ENCODE measurements around the gene MEIS2. TPM values are rescaled to one million over a fixed set of nuclear protein-coding genes. Genes with fewer than 3 reads are reported as not detected.

The MEIS2 gene
- polyA plus RNA-seq, 2 of the 4 experiments (the other 2 are of a cell fraction), result 7.3 to 11.1 TPM

- H3K4me3 ChIP-seq, result no peak overlapping the region
- DNase-seq (ENCODE audit: low read depth in 1 of 2, low spot score in 1 of 2) (no peak), FAIRE-seq (no peak), ATAC-seq (no peak)
- ChIA-PET POLR2A (no interaction called here), CTCF (interaction anchor here (0.5 to 1.0 kb wide), 3 partner anchors 23 to 104 kb away, joined by 3 to 4 read pairs (median 4); no protein-coding TSS in a partner anchor)
- H3K4me2 ChIP-seq, result no peak overlapping the region
- H3K4me1 ChIP-seq, result no peaks in the 10 kb centered on the region
- no peaks in the 10 kb centered on the region for H3K9me3 ChIP-seq
- TF ChIP-seq RFX5 (IDR thresholded peaks at IDR 0.05), result no peak
- TF ChIP-seq ZNF302 (CRISPR knock-in tag; IDR thresholded peaks at IDR 0.05), result no peak
- no peak for TF ChIP-seq MAX (IDR thresholded peaks at IDR 0.05)
- TF ChIP-seq RNF2 (IDR thresholded peaks at IDR 0.05; ENCODE audit: borderline replicate concordance, low read depth), result no peak
- no peak for TF ChIP-seq TP53 (CRISPR knock-in tag; IDR thresholded peaks at IDR 0.05)
- TF ChIP-seq RARB (CRISPR knock-in tag; IDR thresholded peaks at IDR 0.05), result no peak
- TF ChIP-seq TFCP2L1 (CRISPR knock-in tag; IDR thresholded peaks at IDR 0.05), result no peak
- TF ChIP-seq RAD21 (conservative IDR thresholded peaks at IDR 0.05 in 1 of 2, IDR thresholded peaks at IDR 0.05 in 1 of 2), result no peak
- WGBS (ENCODE audit: missing lambda C conversion rate), result 91% methylated on average over 9 of the region's 9 CpGs
- H3K27ac ChIP-seq, result no peak overlapping the region
Observed at GRCh38 chr15:36921484-36922091, 178.8 kb downstream of the MEIS2 start.

GRCh38 chr15:36917411-36918267 is 182.7 kb downstream of the MEIS2 start:
- ATAC-seq (no peak), DNase-seq (ENCODE audit: low read depth in 1 of 2, low spot score in 1 of 2) (no peak), FAIRE-seq (no peak)
- Histone ChIP-seq H3K9me3 (no peaks in the 10 kb centered on the region), H3K4me2 (no peak overlapping the region), H3K27ac (no peak overlapping the region), H3K4me1 (no peaks in the 10 kb centered on the region), H3K4me3 (no peak overlapping the region)
- ChIA-PET POLR2A (no interaction called here), CTCF (no interaction called here)
- TF ChIP-seq E2F6 (IDR thresholded peaks at IDR 0.05; ENCODE audit: borderline replicate concordance, low read depth) (no peak), EHMT2 (IDR thresholded peaks at IDR 0.05; ENCODE audit: low read depth) (peak; percentile 50; the same call in 1 of the 2 replicates), CBX8 (IDR thresholded peaks at IDR 0.05) (no peak), CEBPB (IDR thresholded peaks at IDR 0.05) (no peak)
- WGBS (ENCODE audit: missing lambda C conversion rate), result 82% methylated on average over 4 of the region's 4 CpGs

GRCh38 chr15:36914960-36915808 is 185.2 kb downstream of the MEIS2 start:
- FAIRE-seq, result no peak
- H3K4me1 ChIP-seq, result peaks cover 6% of the 10 kb centered on the region; the same call in 1 of the 3 replicates
- no peaks in the 10 kb centered on the region for H3K9me3 ChIP-seq
- 81% methylated on average over 3 of the region's 3 CpGs for WGBS (ENCODE audit: missing lambda C conversion rate)
- POLR2A ChIA-PET, result no interaction called here
- CTCF ChIA-PET, result interaction anchor here (1.2 to 1.4 kb wide), 2 partner anchors 19 to 31 kb away, joined by 4 to 6 read pairs; no protein-coding TSS in a partner anchor
- no peak overlapping the region for H3K4me3 ChIP-seq
- H3K4me2 ChIP-seq, result no peak overlapping the region
- no peak overlapping the region for H3K27ac ChIP-seq
- ATAC-seq, result no peak
- no peak for DNase-seq (ENCODE audit: low read depth in 1 of 2, low spot score in 1 of 2)
- TF ChIP-seq ZFP36 (IDR thresholded peaks at IDR 0.05; ENCODE audit: borderline replicate concordance, partially characterized antibody) (no peak), SREBF2 (IDR thresholded peaks at IDR 0.05) (no peak), CBX8 (IDR thresholded peaks at IDR 0.05) (no peak), BHLHE40 (IDR thresholded peaks at IDR 0.05; ENCODE audit: low read depth, low read length) (no peak), FOSL2 (IDR thresholded peaks at IDR 0.05) (no peak), FOSL2 (CRISPR knock-in tag; IDR thresholded peaks at IDR 0.05) (no peak), REST (IDR thresholded peaks at IDR 0.05) (no peak), MYC (IDR thresholded peaks at IDR 0.05; ENCODE audit: borderline replicate concordance, low read length) (no peak), JUNB (IDR thresholded peaks at IDR 0.05) (no peak), TP53 (CRISPR knock-in tag; IDR thresholded peaks at IDR 0.05) (no peak), BCL3 (IDR thresholded peaks at IDR 0.05) (no peak), USF2 (IDR thresholded peaks at IDR 0.05) (no peak), RCOR1 (IDR thresholded peaks at IDR 0.05; ENCODE audit: low read depth, low read length) (no peak)
